Upper lobe of left lung (tissue), 6 donors: ENCODE results near the gene PADI6. TPM values are rescaled to one million over a fixed set of nuclear protein-coding genes. Genes with fewer than 3 reads are reported as not detected.

Source experiments
- ATAC-seq, 2 donors: fragments of 200-7000 bp; cut with Tn5 transposase; one replicate each; pipeline ENCODE4 v1.9.1; 2022; ENCODE audit warnings: mild to moderate bottlenecking in 2 of 2, moderate library complexity in 2 of 2; ENCODE audit not compliant: low FRiP score in 2 of 2
- DNase-seq, 2 donors: peaks; one replicate each; pipeline ENCODE4 v3.0.0-alpha.2; 2019 to 2020
- H3K27ac ChIP-seq, 4 donors: fragments of 200-600 bp; sonication (generic); one replicate each; pipeline ENCODE4 v1.5.1; 2016 to 2019
- H3K27me3 ChIP-seq, 4 donors: fragments of 200-600 bp; sonication (generic); one replicate each; pipeline ENCODE4 v1.5.1; 2017 to 2019
- H3K36me3 ChIP-seq, 4 donors: fragments of 200-600 bp; sonication (generic); one replicate each; pipeline ENCODE4 v1.5.1; 2016 to 2019
- H3K4me1 ChIP-seq, 4 donors: fragments of 200-600 bp; sonication (generic); one replicate each; pipeline ENCODE4 v1.5.1; 2018 to 2019
- H3K4me3 ChIP-seq, 4 donors: fragments of 200-600 bp; sonication (generic); one replicate each; pipeline ENCODE4 v1.5.1; 2017 to 2019; ENCODE audit warnings: mild to moderate bottlenecking in 2 of 4, moderate library complexity in 1 of 4
- H3K9me3 ChIP-seq, 4 donors: fragments of 200-600 bp; sonication (generic); one replicate each; pipeline ENCODE4 v1.5.1; 2018 to 2019
- CTCF ChIP-seq, 6 experiments: fragments of 450-650 bp in 4 of 6; fragments of 200-600 bp in 2 of 6; sonication (generic) in 2 of 6; IDR thresholded peaks; one replicate each; pipeline ENCODE4 v1.5.1; 2016 to 2019; ENCODE audit warnings: antibody characterized with exemption in 6 of 6
- EP300 ChIP-seq, 4 donors: sonication (generic); formaldehyde crosslinking; IDR thresholded peaks; one replicate each; pipeline ENCODE4 v1.5.1; 2017; ENCODE audit warnings: antibody characterized with exemption in 4 of 4, control low read depth in 2 of 4
- POLR2A ChIP-seq, 4 donors: fragments of 450-650 bp; IDR thresholded peaks; one replicate each; pipeline ENCODE4 v1.5.1; 2016 to 2017; ENCODE audit warnings: antibody characterized with exemption in 4 of 4, mild to moderate bottlenecking in 2 of 4
- POLR2AphosphoS5 ChIP-seq, 2 donors: sonication (generic); formaldehyde crosslinking; IDR thresholded peaks; one replicate each; pipeline ENCODE4 v1.5.1; 2017; ENCODE audit warnings: antibody characterized with exemption in 2 of 2
- WGBS, 2 donors: methylation state at CpG; one replicate each; pipeline ENCODE4 v1.1.5; 2017 to 2018; 5-methylcytosine and 5-hydroxymethylcytosine counted together
- total RNA-seq, 6 donors: library from RNA; depleted of rRNA in 4 of 6; stranded (reverse); fragments of >200 nt in 4 of 6; gene quantifications; one replicate each; pipeline versions ENCODE4 v1.1.0 to v1.2.1, GENCODE V29; 2016 to 2021
- donor health status: DM: no; HTN: no; CAD: no; lungs with moderate emphysema.
- donor health status: DM: no; HTN: yes; CAD: no; lungs with severe emphysema.

Gene PADI6
- total RNA-seq, 6 donors from 2014 or later = not detected

DNA sequence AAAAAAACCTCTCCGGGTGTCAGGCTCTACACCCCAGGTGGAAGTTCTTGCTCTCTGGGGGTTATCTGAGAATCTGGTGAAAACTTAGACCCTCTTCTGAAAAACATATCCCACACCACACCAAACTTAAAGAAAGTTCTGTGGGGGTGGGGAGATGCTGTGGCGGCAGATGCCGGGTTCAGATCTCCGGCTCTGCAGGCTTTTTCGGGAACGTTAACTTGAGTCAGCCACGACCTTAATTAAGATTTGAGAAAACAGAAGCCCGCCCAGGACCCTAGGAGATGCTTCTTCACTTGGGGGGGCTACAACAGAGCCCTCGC lies 65.2 kb downstream of the PADI6 start:
- Histone ChIP-seq H3K4me3 (peak overlapping the region; percentile 15 to 98 (median 78)), H3K9me3 (no peaks in the 10 kb centered on the region), H3K4me1 (peaks cover 16 to 66% (median 35%) of the 10 kb centered on the region in 4 donors), H3K27ac (peak overlapping the region; percentile 23 to 93 (median 68)), H3K27me3 (no peaks in the 10 kb centered on the region), H3K36me3 (peaks cover 0 to 17% (median 4%) of the 10 kb centered on the region in 4 donors)
- DNase-seq = no peak
- ATAC-seq = no peak
- TF ChIP-seq EP300 (IDR thresholded peaks at IDR 0.05) (no peak), POLR2A (IDR thresholded peaks at IDR 0.05) (no peak), CTCF (IDR thresholded peaks at IDR 0.05) (no peak), POLR2AphosphoS5 (IDR thresholded peaks at IDR 0.05) (no peak)
- 3 to 5% methylated on average over 8 to 9 of the region's 9 CpGs for WGBS, 2 donors

- Histone ChIP-seq H3K9me3 (no peaks in the 10 kb centered on the region), H3K4me3 (peak overlapping the region; percentile 66 to 98 (median 86)), H3K36me3 (peaks cover 0 to 15% (median 4%) of the 10 kb centered on the region in 4 donors), H3K27me3 (no peaks in the 10 kb centered on the region), H3K27ac (peak overlapping the region; percentile 87 to 93 (median 89)), H3K4me1 (peaks cover 16 to 66% (median 31%) of the 10 kb centered on the region in 4 donors)
- 0% methylated on average over 6 of the region's 115 CpGs; no CpG with 5 or more reads in 1 of the 2 donors for WGBS, 2 donors
- ATAC-seq (peak in 1 of 2 donors; percentile 73), DNase-seq (peak in 1 of 2 donors; percentile 92)
- TF ChIP-seq CTCF (IDR thresholded peaks at IDR 0.05) = peak in 1 of 6 experiments; percentile 5
- no peak for TF ChIP-seq POLR2A (IDR thresholded peaks at IDR 0.05)
- no peak for TF ChIP-seq POLR2AphosphoS5 (IDR thresholded peaks at IDR 0.05)
These were observed 65.8 kb downstream of the PADI6 start for GRCh38 chr1:17437580-17438317.

GRCh38 chr1:17438318-17439249 lies 66.6 kb downstream of the PADI6 start:
- DNase-seq (peak; percentile 77 to 91), ATAC-seq (peak in 1 of 2 donors; percentile 67)
- 0 to 1% methylated on average over 25 to 34 of the region's 78 CpGs for WGBS, 2 donors
- Histone ChIP-seq H3K4me1 (peaks cover 16 to 62% (median 31%) of the 10 kb centered on the region in 4 donors), H3K27ac (peak overlapping the region; percentile 87 to 93 (median 89)), H3K36me3 (peaks cover 0 to 7% (median 2%) of the 10 kb centered on the region in 4 donors), H3K4me3 (peak overlapping the region; percentile 66 to 98 (median 86)), H3K27me3 (no peaks in the 10 kb centered on the region), H3K9me3 (no peaks in the 10 kb centered on the region)
- TF ChIP-seq EP300 (IDR thresholded peaks at IDR 0.05) (no peak), POLR2AphosphoS5 (IDR thresholded peaks at IDR 0.05) (peak in 1 of 2 donors; percentile 39), POLR2A (IDR thresholded peaks at IDR 0.05) (peak in 2 of 4 donors; percentile 15 to 30), CTCF (IDR thresholded peaks at IDR 0.05) (peak in 1 of 6 experiments; percentile 3)

DNA sequence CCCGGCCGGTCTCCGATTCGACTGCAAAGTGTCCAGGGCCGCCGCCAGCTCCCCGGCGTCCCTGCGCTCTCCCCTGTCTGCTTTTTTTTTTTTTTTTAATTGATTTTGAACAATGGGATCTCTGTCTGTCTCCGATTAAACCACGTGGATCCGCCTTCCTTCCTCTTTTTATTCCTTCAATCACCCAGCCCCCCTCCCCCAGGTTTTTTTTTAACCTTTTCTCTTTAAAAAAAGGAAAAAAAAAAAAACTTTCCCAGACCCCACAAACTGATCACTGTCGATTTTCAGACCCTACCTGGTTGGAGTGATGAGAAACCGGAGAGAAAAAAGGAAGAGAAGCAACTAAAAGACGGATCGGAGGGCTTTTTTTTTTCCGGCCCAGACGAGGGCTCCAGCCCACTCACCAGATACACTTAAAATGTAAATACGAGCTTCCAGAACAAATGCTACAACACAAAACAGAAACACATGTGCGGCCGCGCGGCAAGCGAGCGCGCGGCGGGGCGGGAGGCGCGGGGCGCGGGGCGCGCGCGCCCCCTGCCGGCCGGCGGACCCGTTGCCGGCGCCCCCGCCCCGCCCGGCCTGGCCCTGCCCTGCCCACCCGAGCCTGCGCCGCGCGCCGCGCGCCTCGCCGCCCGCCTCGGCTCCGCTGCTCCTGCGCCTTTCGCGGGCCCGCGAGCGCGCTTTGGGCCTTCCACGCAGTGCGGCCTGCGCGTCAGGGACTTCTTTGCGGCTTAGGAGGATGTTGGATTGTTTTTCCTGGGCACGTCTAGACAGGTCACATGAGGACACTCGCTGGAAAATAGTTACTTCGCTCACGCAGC lies 67.5 kb downstream of the PADI6 start, which contains the start of gene RCC2:
TSS of gene RCC2 (minus strand) at position 428 of the 824 bp plus-strand sequence. CDS start 1,163 bp downstream, outside the sequence.
- peak; percentile 66 to 86 for ATAC-seq
- peaks cover 16 to 61% (median 31%) of the 10 kb centered on the region in 4 donors for H3K4me1 ChIP-seq
- TF ChIP-seq POLR2A (IDR thresholded peaks at IDR 0.05) (no peak), POLR2AphosphoS5 (IDR thresholded peaks at IDR 0.05) (no peak), CTCF (IDR thresholded peaks at IDR 0.05) (peak in 4 of 6 experiments; percentile 7 to 43 (median 28)), EP300 (IDR thresholded peaks at IDR 0.05) (no peak)
- peak within 1 kb of the TSS; percentile 66 to 98 (median 86) for H3K4me3 ChIP-seq
- WGBS, 2 donors = 0 to 1% methylated on average over 33 to 43 of the region's 75 CpGs
- H3K36me3 ChIP-seq = peaks cover 0 to 3% (median 0%) of the 10 kb centered on the region in 4 donors
- DNase-seq = peak; percentile 64 to 96
- peak within 1 kb of the TSS; percentile 87 to 93 (median 89) for H3K27ac ChIP-seq
- no peaks in the 10 kb centered on the region for H3K27me3 ChIP-seq
- H3K9me3 ChIP-seq = no peaks in the 10 kb centered on the region
